Measurements from ENCODE around the gene MDN1. TPM values are rescaled to one million over a fixed set of nuclear protein-coding genes. Genes with fewer than 3 reads are reported as not detected.
"Not testable (repeated sequence)": the region's sequence is repeated elsewhere in the genome, so short reads cannot be mapped to it uniquely, and the experiment has no call there.

MDN1 gene
- total and polyA plus RNA-seq, 8 donors = 5.5 to 69.2 (median 17.7) TPM

GRCh38 chr6:89834884-89835792, 15.5 kb upstream of the MDN1 start:
- H3K27me3 ChIP-seq = no peaks in the 10 kb centered on the region
- no peak for TF ChIP-seq POLR2A (IDR thresholded peaks at IDR 0.05)
- no peak for TF ChIP-seq EP300 (IDR thresholded peaks at IDR 0.05)
- no peak for TF ChIP-seq CTCF (IDR thresholded peaks at IDR 0.05)
- no peak for TF ChIP-seq POLR2AphosphoS5 (IDR thresholded peaks at IDR 0.05)
- H3K27ac ChIP-seq = no peak overlapping the region
- H3K9me3 ChIP-seq = no peaks in the 10 kb centered on the region
- H3K4me1 ChIP-seq = peaks cover 7 to 17% (median 13%) of the 10 kb centered on the region in 4 donors
- peaks cover 10 to 49% (median 34%) of the 10 kb centered on the region in 4 donors for H3K36me3 ChIP-seq
- WGBS, 5 donors = 74 to 86% (median 82%) methylated on average over 12 of the region's 12 CpGs
- H3K4me3 ChIP-seq = no peak overlapping the region
- intact Hi-C loops (cut with DNase I; ENCODE audit: low total_unique reads) = no loop called here
- DNase-seq = no peak

- Histone ChIP-seq H3K4me1 (peaks cover 7 to 25% (median 19%) of the 10 kb centered on the region in 4 donors), H3K9me3 (no peaks in the 10 kb centered on the region), H3K4me3 (peak overlapping the region; percentile 86 to 94 (median 93)), H3K27ac (peak overlapping the region; percentile 80 to 89 (median 86)), H3K36me3 (peaks cover 10 to 24% (median 21%) of the 10 kb centered on the region in 4 donors), H3K27me3 (no peaks in the 10 kb centered on the region)
- DNase-seq = peak in 1 of 2 donors; percentile 15
- no peak for TF ChIP-seq POLR2A (IDR thresholded peaks at IDR 0.05)
- intact Hi-C loops (cut with DNase I; ENCODE audit: low total_unique reads) = no loop called here
- WGBS, 5 donors = 4 to 8% (median 7%) methylated on average over 15 of the region's 15 CpGs
These were observed 10.7 kb upstream of the MDN1 start for GRCh38 chr6:89830170-89830809.

- DNase-seq = peak; percentile 95 to 99
- TF ChIP-seq EP300 (IDR thresholded peaks at IDR 0.05) (no peak), POLR2AphosphoS5 (IDR thresholded peaks at IDR 0.05) (peak; percentile 32 to 79 (median 48)), CTCF (IDR thresholded peaks at IDR 0.05) (no peak), POLR2A (IDR thresholded peaks at IDR 0.05) (peak in 1 of 4 donors; percentile 42)
- WGBS, 5 donors = 0 to 1% (median 0%) methylated on average over 28 to 41 of the region's 41 CpGs
- Histone ChIP-seq H3K27me3 (no peaks in the 10 kb centered on the region), H3K27ac (peak within 1 kb of the TSS; percentile 81 to 89 (median 86)), H3K9me3 (no peaks in the 10 kb centered on the region), H3K36me3 (peaks cover 10 to 24% (median 21%) of the 10 kb centered on the region in 4 donors), H3K4me3 (peak within 1 kb of the TSS; percentile 86 to 94 (median 93)), H3K4me1 (peaks cover 7 to 25% (median 19%) of the 10 kb centered on the region in 4 donors)
- intact Hi-C loops (cut with DNase I; ENCODE audit: low total_unique reads) = no loop called here
These were observed 10.0 kb upstream of the MDN1 start, which contains the start of gene CASP8AP2 for GRCh38 chr6:89829472-89830169. Gene CASP8AP2 (plus strand): TSS chr6:89829880.

- Histone ChIP-seq H3K9me3 (no peaks in the 10 kb centered on the region), H3K4me3 (peak overlapping the region; percentile 86 to 94 (median 93)), H3K36me3 (peaks cover 10 to 24% (median 21%) of the 10 kb centered on the region in 4 donors), H3K27me3 (no peaks in the 10 kb centered on the region), H3K4me1 (peaks cover 7 to 25% (median 19%) of the 10 kb centered on the region in 4 donors), H3K27ac (peak overlapping the region; percentile 81 to 89 (median 86))
- WGBS, 5 donors = 2 to 5% (median 3%) methylated on average over 18 of the region's 18 CpGs
- DNase-seq = no peak
- intact Hi-C loops (cut with DNase I; ENCODE audit: low total_unique reads) = no loop called here
- TF ChIP-seq EP300 (IDR thresholded peaks at IDR 0.05) = no peak
- TF ChIP-seq CTCF (IDR thresholded peaks at IDR 0.05) = no peak
- TF ChIP-seq POLR2A (IDR thresholded peaks at IDR 0.05) = no peak
- TF ChIP-seq POLR2AphosphoS5 (IDR thresholded peaks at IDR 0.05) = no peak
These were observed 9.4 kb upstream of the MDN1 start for GRCh38 chr6:89828988-89829471.

DNA sequence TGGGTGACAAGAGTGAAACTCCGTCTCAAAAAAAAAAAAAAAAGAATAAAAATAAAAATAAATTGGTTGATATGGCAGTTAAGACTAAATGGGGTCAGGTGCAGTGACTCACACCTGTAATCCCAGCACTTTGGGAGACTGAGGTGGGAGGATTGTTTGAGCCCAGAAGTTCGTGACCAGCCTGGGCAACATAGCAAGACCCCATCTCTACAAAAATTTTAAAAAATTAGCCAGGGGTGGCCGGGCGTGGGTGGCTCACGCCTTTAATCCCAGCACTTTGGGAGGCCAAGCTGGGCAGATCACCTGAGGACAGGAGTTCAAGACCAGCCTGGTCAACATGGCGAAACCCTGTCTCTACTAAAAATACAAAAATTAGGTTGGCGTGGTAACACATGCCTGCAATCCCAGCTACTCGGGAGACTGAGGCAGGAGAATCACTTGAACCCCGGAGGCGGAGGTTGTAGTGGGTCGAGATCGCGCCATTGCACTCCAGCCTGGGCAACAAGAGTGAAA, 8.9 kb upstream of the MDN1 start:
- peak overlapping the region; percentile 86 to 94 (median 93) for H3K4me3 ChIP-seq
- DNase-seq; intact Hi-C loops (cut with DNase I; ENCODE audit: low total_unique reads); H3K9me3 ChIP-seq; H3K27me3 ChIP-seq: not testable (repeated sequence)
- peak overlapping the region; percentile 81 to 89 (median 86) for H3K27ac ChIP-seq
- H3K4me1 ChIP-seq = peaks cover 7 to 25% (median 19%) of the 10 kb centered on the region in 4 donors
- 46 to 57% (median 54%) methylated on average over 13 of the region's 13 CpGs for WGBS, 5 donors
- H3K36me3 ChIP-seq = peaks cover 10 to 23% (median 20%) of the 10 kb centered on the region in 4 donors

Data from stomach (tissue), 9 donors.